Measurements from ENCODE around the gene RANBP3L. TPM values are rescaled to one million over a fixed set of nuclear protein-coding genes. Genes with fewer than 3 reads are reported as not detected.
"Not testable (repeated sequence)": the region's sequence is repeated elsewhere in the genome, so short reads cannot be mapped to it uniquely, and the experiment has no call there.

Gene RANBP3L
- polyA plus RNA-seq, 3 donors = 6.1 to 8.7 (median 6.2) TPM

DNA sequence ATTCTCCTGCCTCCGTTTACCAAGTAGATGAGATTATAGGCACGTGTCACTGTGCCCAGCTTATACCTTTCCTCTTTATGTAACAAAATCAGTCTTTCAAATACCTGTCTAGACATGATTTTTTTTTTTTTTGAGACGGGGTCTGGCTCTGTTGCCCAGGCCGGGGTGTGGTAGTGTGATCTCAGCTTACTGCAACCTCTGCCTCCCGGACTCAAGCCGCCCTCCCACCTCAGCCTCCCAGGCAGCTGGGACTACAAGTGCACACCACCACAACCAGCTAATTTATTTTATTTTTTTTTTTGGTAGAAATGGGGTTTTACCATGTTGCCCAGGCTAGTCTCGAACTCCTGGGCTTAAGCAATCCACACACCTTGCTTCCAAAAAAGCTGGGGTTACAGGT lies 73.2 kb downstream of the RANBP3L start:
- DNase-seq (ENCODE audit: extremely low read depth in 1 of 11, low read depth in 9 of 11, low spot score in 4 of 11) = no peak

DNA sequence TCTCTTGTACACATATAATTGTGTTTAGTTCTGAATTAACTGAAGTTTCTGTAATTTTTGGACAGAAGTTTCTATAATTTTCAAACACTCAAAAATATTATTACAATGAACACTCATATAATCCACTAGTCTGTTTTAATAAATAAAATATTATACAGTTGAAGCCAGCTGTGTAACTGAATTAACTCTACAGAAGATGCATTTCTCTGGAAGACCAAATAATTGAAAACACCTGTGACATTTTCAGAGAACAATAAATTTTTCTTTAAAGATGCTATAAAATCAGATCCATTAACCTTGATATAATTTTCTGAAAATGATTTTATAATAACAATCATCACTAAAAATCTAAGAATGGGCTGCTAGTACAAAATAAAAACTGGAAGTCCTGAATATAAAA lies 74.7 kb downstream of the RANBP3L start:
- DNase-seq (ENCODE audit: extremely low read depth in 1 of 11, low read depth in 9 of 11, low spot score in 4 of 11) = no peak

DNA sequence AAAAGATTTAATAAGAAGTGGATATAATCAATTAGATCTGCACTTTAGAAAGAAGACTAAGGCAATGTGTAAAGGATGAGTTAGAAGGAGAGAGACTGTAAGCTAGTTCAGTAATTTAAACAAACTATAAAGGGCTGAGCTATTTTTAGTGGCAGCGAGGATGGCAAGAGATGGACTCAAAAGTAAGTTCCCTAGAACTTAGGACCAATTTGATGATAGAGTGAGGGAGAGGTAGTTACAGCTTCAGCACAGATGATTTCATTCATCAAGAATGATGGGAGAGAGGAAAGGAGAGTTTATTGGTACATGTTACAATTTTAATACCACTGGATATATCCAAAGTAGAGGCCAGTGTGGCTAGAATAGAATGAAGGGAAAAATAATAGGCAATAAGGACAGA lies 79.1 kb downstream of the RANBP3L start:
- no peak for DNase-seq (ENCODE audit: extremely low read depth in 1 of 11, low read depth in 9 of 11, low spot score in 4 of 11)

DNA sequence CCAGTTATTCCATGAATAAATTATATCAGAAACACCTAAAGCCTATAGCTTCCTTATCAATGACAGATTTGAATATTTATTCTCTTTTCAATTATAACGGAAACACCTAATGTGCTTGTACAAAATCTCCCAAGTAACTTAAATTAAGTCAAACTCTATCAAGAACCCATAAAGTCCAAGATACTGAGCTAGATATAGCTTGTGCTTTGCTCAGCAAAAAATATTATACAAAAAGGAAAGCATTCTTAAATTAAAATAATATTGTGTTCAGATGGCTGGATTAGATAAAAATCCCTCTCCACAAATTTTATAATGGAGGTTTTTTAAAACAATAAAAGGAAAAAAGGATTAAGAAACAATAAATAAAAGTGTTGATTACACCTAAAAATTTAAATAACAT lies 83.7 kb downstream of the RANBP3L start:
- no peak for DNase-seq (ENCODE audit: extremely low read depth in 1 of 11, low read depth in 9 of 11, low spot score in 4 of 11)

DNA sequence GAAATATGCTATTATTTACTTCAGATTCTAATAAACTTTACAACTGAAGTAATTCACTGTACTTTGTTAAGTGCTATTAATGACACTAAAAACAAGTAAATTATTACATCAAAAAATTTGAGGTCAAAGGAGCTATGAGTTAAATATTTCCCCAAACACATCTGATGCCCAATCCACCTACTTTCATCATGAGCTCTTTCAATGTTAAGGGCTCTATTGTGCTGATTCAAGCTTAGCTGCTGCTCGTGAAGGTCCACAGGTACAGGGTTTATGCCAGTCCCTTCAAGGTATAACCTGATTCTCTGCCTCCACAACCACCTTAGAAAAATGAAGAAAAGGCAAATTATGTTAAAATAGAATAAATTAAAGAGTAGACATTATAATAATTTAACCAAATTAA lies 84.1 kb downstream of the RANBP3L start:
- DNase-seq (ENCODE audit: extremely low read depth in 1 of 11, low read depth in 9 of 11, low spot score in 4 of 11) = no peak

DNA sequence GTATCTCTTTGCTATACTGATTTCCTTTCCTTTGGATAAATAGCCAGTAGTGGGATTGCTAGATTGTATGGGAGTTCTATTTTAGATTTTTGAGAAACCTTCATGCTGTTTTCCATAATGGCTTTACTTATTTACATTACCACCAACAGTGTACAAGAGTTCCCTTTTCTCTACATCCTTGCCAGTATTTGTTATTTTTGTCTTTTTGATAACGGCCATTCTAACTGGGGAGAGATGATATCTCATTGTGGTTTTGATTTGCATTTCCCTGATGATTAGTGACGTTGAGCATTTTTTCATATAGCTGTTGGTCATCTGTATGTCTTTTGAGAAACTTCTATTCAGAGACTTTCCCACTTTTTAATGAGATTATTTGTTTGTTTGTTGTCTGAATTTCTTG lies 85.8 kb downstream of the RANBP3L start:
- DNase-seq (ENCODE audit: extremely low read depth in 1 of 11, low read depth in 9 of 11, low spot score in 4 of 11) = no peak

DNA sequence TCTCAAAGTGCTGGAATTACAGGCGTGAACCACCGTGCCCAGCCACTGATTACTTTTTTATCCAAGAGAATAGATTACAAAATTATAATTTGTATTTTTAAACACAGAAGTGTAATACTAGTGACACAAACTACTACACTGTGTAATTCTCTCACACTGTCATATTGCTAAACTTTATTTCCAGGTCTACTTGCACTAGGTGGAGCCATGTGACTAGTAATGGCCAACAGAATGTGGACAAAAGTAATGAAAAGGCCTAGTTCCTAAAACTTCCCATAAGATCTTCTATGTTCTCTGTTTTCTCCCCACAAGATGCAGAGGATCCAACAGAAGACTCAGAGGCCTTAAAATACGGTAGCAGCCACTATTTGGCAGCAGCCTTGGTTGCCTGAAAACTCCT lies 87.3 kb downstream of the RANBP3L start:
- DNase-seq (ENCODE audit: extremely low read depth in 1 of 11, low read depth in 9 of 11, low spot score in 4 of 11) = no peak

DNA sequence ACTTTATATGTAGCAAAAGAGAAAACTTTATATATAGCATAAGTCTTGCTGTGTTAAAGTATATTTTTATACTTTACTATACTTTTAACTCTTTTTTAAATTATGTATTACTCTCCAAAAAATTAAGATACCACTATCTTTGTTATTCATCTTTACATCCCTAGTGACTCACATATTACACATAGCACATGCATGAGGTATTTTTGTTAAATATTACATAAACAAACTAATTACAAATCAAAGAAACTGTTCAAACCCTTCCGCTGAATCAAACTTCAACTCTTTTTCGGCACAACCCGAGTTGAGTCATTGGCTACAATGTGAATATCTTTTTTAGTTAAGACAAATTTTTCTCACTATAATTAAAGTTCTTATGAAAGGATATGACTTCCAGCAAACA lies 92.0 kb downstream of the RANBP3L start:
- DNase-seq (ENCODE audit: extremely low read depth in 1 of 11, low read depth in 9 of 11, low spot score in 4 of 11) = no peak

DNA sequence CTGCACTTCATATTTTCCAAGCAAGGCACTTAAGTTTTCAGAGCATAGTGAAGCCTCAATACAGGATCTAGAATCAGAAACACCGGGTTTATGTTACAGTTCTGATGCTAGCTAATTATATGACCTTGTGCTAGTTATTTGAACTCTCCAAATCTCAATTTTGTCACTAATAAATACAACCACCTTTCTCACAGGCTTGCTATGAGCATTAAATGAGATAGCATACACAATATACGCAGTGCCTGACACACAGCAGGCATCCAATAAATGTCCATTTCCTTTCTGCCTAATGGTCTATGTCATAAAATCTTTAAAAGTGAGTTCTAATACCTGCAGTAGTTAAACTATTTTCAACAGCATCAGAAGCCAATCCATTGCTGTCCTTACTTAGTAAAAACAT lies 92.9 kb downstream of the RANBP3L start:
- DNase-seq (ENCODE audit: extremely low read depth in 1 of 11, low read depth in 9 of 11, low spot score in 4 of 11) = no peak

DNA sequence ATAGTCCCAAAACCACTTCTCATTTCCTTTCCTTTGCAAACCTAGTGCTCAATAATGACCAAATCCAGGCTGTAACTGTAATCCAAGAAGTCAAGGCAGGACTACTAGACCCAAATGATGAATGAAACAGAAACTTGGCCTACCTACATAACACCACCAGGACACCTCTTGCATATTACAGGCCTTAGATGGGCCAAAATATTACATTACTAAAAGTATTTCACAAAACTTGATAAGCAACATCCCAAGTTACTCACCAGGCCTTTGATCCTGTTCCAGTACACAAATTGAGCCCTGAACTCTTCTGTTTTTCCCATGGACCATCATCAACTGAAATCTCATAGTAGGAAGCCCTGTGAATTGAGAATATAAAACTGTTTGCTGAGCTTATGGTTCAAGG lies 94.8 kb downstream of the RANBP3L start:
- no peak for DNase-seq (ENCODE audit: extremely low read depth in 1 of 11, low read depth in 9 of 11, low spot score in 4 of 11)

DNA sequence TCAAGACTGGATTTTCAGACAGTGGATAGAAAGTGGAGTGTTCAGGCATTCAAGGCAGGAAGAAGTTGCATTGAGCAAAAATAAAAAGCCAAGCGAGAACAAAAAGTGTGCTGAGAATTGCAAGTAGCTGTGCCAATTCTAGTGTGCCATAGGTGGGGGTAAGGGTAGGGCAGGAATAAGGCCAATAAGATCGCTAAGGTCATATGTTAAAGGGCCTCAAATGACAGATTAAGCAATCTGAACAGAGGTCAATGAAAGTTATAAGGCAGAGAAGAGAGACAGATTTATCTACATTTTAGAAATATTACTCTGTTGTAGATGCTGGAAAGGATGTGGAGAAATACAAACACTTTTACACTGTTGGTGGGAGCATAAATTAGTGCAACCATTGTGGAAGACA lies 96.4 kb downstream of the RANBP3L start:
- DNase-seq (ENCODE audit: extremely low read depth in 1 of 11, low read depth in 9 of 11, low spot score in 4 of 11) = no peak

DNA sequence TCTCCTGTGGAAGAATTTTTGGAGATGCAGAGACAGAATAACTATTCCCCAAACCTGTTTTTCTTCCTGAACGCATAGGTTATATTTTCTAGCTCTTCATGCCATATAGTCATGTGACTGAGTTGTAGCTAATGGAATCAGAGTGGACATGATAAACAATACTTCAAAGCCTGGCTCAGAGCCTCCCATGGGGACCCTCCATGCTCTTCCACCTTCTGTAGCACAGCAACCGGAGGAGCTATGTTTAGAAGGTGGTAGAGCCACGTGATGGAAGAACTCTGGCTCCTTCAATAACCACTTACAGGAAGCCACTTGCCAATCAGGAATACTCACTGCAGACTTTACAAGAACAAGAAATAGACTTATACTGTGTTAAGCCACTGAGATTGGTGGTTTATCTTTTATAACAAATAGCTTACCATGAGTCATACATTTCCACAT lies 99.2 kb downstream of the RANBP3L start:
- no peak for DNase-seq (ENCODE audit: extremely low read depth in 1 of 11, low read depth in 9 of 11, low spot score in 4 of 11)

DNA sequence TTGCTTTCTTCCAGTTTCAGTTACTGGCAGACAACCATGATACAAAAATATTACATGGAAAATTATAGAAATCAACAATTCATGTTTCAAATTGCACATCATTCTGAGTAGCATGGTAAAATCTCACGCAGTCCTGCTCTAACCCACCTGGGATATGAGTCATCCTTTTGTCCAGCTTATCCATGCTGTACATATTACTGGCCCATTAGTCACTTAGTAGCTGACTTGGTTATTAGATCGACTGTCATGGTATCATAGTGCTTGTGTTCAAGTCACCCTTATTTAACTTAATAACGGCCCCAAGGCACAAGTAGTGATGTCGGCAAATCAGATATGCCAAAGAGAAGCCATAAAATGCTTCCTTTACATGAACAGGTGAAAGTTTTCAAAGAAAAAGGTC lies 101.2 kb downstream of the RANBP3L start:
- no peak for DNase-seq (ENCODE audit: extremely low read depth in 1 of 11, low read depth in 9 of 11, low spot score in 4 of 11)

DNA sequence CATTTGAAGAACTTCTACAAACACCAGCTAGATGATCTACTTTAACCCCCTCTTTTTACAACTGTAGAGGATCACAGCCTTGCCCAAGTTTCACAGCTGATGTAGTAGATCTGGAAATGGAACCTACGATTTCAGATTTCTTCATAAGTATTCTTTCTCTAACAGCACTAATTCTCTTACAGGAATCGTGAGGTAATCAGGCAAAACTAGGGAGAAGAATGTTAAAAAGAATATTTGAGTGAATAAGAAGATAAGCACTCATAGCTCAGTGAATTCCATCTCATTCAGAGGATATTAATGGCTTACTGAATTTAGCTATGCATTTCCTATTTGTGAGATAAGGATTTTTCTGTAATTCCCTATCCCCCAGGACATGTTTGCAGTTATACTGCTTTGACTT lies 102.1 kb downstream of the RANBP3L start:
- no peak for DNase-seq (ENCODE audit: extremely low read depth in 1 of 11, low read depth in 9 of 11, low spot score in 4 of 11)

DNA sequence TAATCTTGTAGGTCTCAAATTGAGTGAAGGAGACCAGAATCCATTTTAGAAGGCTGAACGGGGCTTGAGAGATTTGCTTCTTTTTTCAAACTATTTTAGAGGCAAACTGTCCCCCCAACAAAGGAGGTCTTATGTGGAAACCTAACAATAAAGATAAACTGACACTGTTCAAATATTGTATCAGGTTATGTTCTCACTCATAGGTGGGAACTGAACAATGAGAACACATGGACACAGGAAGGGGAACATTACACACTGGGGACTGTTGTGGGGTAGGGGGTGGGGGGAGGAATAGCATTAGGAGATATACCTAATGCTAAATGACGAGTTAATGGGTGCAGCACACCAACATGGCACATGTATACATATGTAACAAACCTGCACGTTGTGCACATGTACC lies 102.9 kb downstream of the RANBP3L start:
- DNase-seq (ENCODE audit: extremely low read depth in 1 of 11, low read depth in 9 of 11, low spot score in 4 of 11) = not testable (repeated sequence)

Other genes starting within 250 kb of the RANBP3L start
- gene UGT3A2, start 235.0 kb downstream of the RANBP3L start, polyA plus RNA-seq (ENCODE audit: insufficient read length in 3 of 3) = 10 to 100 TPM; 11.3 to 19.4 (median 17.1) TPM
- 10 to 100 TPM; 15.8 to 21.8 (median 19.6) TPM for gene LMBRD2, start 150.0 kb downstream of the RANBP3L start, polyA plus RNA-seq (ENCODE audit: insufficient read length in 3 of 3)
- gene SKP2, start 149.8 kb downstream of the RANBP3L start, polyA plus RNA-seq (ENCODE audit: insufficient read length in 3 of 3) = 10 to 100 TPM; 42.8 to 57.1 (median 51.0) TPM
- 10 to 100 TPM; 51.0 to 57.2 (median 55.6) TPM for gene NADK2, start 60.0 kb downstream of the RANBP3L start, polyA plus RNA-seq (ENCODE audit: insufficient read length in 3 of 3)